DOHH2 (cell line): ENCODE measurements around the gene DUSP12.

Source experiments
- H3F3A ChIP-seq: fragments of 200-600 bp; sonication (generic), shearing (Covaris generic); 2 replicates; pipeline ENCODE4 v1.6.0; 2016; ENCODE audit warnings: antibody characterized with exemption, mild to moderate bottlenecking; ENCODE audit not compliant: control insufficient read depth, insufficient read depth
- H3K27ac ChIP-seq: fragments of 200-600 bp; sonication (generic); 2 replicates; pipeline ENCODE4 v1.5.1; 2014; ENCODE audit warnings: low read depth, mild to moderate bottlenecking, low read length, moderate library complexity
- H3K27me3 ChIP-seq: fragments of 200-600 bp; sonication (generic); 2 replicates; pipeline ENCODE4 v1.6.1; 2014; ENCODE audit warnings: mild to moderate bottlenecking, low read length, mixed read lengths; ENCODE audit not compliant: control insufficient read depth
- H3K36me3 ChIP-seq: fragments of 200-600 bp; sonication (generic); 2 replicates; pipeline ENCODE4 v1.6.1; 2014; ENCODE audit warnings: mild to moderate bottlenecking, low read length, moderate library complexity, mixed read lengths; ENCODE audit not compliant: control insufficient read depth
- H3K4me1 ChIP-seq: fragments of 200-600 bp; sonication (generic); 2 replicates; pipeline ENCODE4 v1.6.1; 2014; ENCODE audit warnings: mild to moderate bottlenecking, low read length, mixed read lengths; ENCODE audit not compliant: control insufficient read depth
- H3K4me2 ChIP-seq: fragments of 200-600 bp; sonication (generic); 2 replicates; pipeline ENCODE4 v1.6.0; 2014; ENCODE audit warnings: mild to moderate bottlenecking, low read length, moderate library complexity
- H3K4me3 ChIP-seq: fragments of 200-600 bp; sonication (generic); 2 replicates; pipeline ENCODE4 v1.5.1; 2014; ENCODE audit warnings: mild to moderate bottlenecking, low read length, mixed read lengths
- H3K79me2 ChIP-seq: fragments of 200-600 bp; sonication (generic); 2 replicates; pipeline ENCODE4 v1.6.1; 2014; ENCODE audit warnings: mild to moderate bottlenecking, low read length, mixed read lengths; ENCODE audit not compliant: control insufficient read depth
- H3K9me2 ChIP-seq: fragments of 200-600 bp; sonication (generic); replicated peaks from 2 replicates; pipeline ENCODE4 v1.6.1; 2014; ENCODE audit warnings: mild to moderate bottlenecking, low read length, mixed read lengths; ENCODE audit not compliant: control insufficient read depth
- H3K9me3 ChIP-seq: fragments of 200-600 bp; sonication (generic); 2 replicates; pipeline ENCODE4 v1.6.1; 2014; ENCODE audit warnings: antibody characterized with exemption, low read length, mixed read lengths; ENCODE audit not compliant: control insufficient read depth, insufficient read depth
- H4K20me1 ChIP-seq: fragments of 200-600 bp; sonication (generic); 2 replicates; pipeline ENCODE4 v1.6.0; 2014; ENCODE audit warnings: low read depth, mild to moderate bottlenecking, antibody characterized with exemption, low read length, moderate library complexity; ENCODE audit not compliant: control insufficient read depth, insufficient read depth
- CTCF ChIP-seq: fragments of 200-600 bp; sonication (generic); IDR thresholded peaks from one replicate; pipeline ENCODE4 v1.5.1; 2014; ENCODE audit warnings: antibody characterized with exemption, mild to moderate bottlenecking, low read depth, low read length; ENCODE audit not compliant: poor library complexity, severe bottlenecking
- EZH2phosphoT487 ChIP-seq: fragments of 200-600 bp; sonication (generic); IDR thresholded peaks from 2 replicates; pipeline ENCODE4 v1.6.1; 2017; ENCODE audit warnings: borderline replicate concordance, mild to moderate bottlenecking, antibody characterized with exemption, low read length, moderate library complexity, mixed read lengths

Gene DUSP12

DNA sequence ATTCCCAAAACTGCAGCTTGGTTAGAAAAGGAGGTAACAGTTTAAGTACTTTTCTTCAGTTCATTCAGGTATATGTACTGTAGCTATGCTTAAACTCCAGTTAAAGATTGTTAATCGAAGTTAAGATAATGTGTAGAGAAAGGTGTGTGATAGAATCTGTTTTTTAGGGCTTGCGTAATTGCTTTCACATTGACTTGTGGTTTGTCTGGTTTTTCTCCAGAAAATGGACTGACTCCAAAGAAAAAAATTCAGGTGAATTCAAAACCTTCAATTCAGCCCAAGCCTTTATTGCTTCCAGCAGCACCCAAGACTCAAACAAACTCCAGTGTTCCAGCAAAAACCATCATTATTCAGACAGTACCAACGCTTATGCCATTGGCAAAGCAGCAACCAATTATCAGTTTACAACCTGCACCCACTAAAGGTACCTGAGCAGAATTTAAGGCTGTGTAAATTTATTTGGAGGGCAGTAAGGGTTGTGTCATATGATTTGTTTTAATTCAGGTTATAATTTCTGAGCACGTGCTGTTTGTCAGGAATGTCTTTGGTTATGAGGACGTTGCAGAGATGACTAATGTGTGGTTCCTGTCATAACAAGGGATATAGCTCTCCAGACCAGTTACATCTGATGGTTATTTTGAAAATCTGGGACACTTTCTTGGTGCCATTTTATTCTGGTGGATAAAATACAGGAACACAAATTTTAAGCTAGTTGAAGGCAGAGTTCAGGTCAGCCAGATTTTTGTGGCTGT is 42.5 kb downstream of the DUSP12 start:
- TF ChIP-seq CTCF (no peak), EZH2phosphoT487 (no peak)
- H3K27me3 ChIP-seq, result no peaks in the 10 kb centered on the region
- no peaks in the 10 kb centered on the region for H3K79me2 ChIP-seq
- H3K27ac ChIP-seq, result no peak overlapping the region
- no peaks in the 10 kb centered on the region for H3K4me1 ChIP-seq
- H3K4me2 ChIP-seq, result no peak overlapping the region
- no peak overlapping the region for H3K4me3 ChIP-seq
- H3K36me3 ChIP-seq, result peaks cover 71% of the 10 kb centered on the region
- no peaks in the 10 kb centered on the region for H4K20me1 ChIP-seq
- H3K9me2 ChIP-seq, result no peaks in the 10 kb centered on the region
- H3K9me3 ChIP-seq, result no peaks in the 10 kb centered on the region
- H3F3A ChIP-seq, result no peaks in the 10 kb centered on the region

GRCh38 chr1:161792740-161793139 is 43.2 kb downstream of the DUSP12 start:
- H3K36me3 ChIP-seq, result peaks cover 72% of the 10 kb centered on the region
- H3F3A ChIP-seq, result no peaks in the 10 kb centered on the region
- H3K9me2 ChIP-seq, result no peaks in the 10 kb centered on the region
- H3K79me2 ChIP-seq, result no peaks in the 10 kb centered on the region
- no peaks in the 10 kb centered on the region for H3K27me3 ChIP-seq
- no peaks in the 10 kb centered on the region for H4K20me1 ChIP-seq
- no peaks in the 10 kb centered on the region for H3K9me3 ChIP-seq
- no peak overlapping the region for H3K27ac ChIP-seq
- H3K4me1 ChIP-seq, result no peaks in the 10 kb centered on the region
- TF ChIP-seq CTCF (peak; percentile 65), EZH2phosphoT487 (no peak)
- no peak overlapping the region for H3K4me2 ChIP-seq
- H3K4me3 ChIP-seq, result no peak overlapping the region

DNA sequence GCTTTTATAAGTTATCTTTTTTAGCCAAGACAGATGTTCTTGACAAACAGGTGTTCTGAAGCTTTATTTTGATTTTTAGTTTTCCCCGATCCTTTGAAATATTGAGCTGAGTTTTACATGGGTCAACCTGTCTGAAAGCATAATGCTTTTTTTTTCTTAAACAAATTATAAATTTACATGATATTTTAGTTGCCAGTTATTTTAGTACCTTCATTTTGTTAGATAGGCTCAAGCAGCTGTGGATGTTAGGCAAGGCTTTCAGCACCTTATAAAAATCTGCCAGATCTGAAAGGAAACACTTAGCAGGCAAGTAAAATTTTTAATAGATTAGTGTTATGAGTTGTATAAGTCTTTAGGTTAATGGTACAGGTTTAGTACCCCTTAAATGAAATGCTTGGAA is 50.2 kb downstream of the DUSP12 start:
- H3K4me3 ChIP-seq, result no peak overlapping the region
- H3F3A ChIP-seq, result no peaks in the 10 kb centered on the region
- no peaks in the 10 kb centered on the region for H3K79me2 ChIP-seq
- H4K20me1 ChIP-seq, result no peaks in the 10 kb centered on the region
- peaks cover 68% of the 10 kb centered on the region for H3K36me3 ChIP-seq
- no peak overlapping the region for H3K4me2 ChIP-seq
- H3K27me3 ChIP-seq, result no peaks in the 10 kb centered on the region
- no peaks in the 10 kb centered on the region for H3K9me2 ChIP-seq
- no peak for TF ChIP-seq EZH2phosphoT487
- TF ChIP-seq CTCF, result no peak
- H3K27ac ChIP-seq, result no peak overlapping the region
- no peaks in the 10 kb centered on the region for H3K4me1 ChIP-seq
- no peaks in the 10 kb centered on the region for H3K9me3 ChIP-seq
